Measurements from ENCODE around the gene HUWE1.

Gene HUWE1

DNA sequence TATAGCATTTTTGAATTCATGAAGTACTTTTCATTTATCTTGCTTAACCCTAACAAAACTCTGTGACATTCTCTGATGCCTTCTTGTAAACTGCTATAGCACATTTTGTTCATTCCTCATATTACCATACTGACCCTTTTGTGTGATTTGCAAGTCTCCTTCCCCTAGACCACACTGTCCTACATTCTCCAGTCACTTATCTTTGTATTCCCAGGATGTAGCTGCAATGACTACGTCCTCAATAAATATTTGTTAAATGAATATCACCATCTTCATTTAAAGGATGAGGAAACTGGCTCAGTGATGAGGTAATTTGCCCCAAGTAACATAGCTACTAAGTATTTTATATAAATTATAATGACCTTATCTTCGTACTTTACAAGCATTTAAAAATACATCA is 11.9 kb downstream of the HUWE1 start:
- DNase-seq, result no peak
- no peak for TF ChIP-seq POLR2A (IDR thresholded peaks at IDR 0.05; ENCODE audit: low read length)
- no peak for TF ChIP-seq GATA1 (IDR thresholded peaks at IDR 0.05; ENCODE audit: low read depth, low read length)

- TF ChIP-seq POLR2A (IDR thresholded peaks at IDR 0.05; ENCODE audit: low read length), result no peak
- no peak for TF ChIP-seq GATA1 (IDR thresholded peaks at IDR 0.05; ENCODE audit: low read depth, low read length)
- no peak for DNase-seq
These were observed 17.3 kb downstream of the HUWE1 start for GRCh38 chrX:53669258-53669657.

DNA sequence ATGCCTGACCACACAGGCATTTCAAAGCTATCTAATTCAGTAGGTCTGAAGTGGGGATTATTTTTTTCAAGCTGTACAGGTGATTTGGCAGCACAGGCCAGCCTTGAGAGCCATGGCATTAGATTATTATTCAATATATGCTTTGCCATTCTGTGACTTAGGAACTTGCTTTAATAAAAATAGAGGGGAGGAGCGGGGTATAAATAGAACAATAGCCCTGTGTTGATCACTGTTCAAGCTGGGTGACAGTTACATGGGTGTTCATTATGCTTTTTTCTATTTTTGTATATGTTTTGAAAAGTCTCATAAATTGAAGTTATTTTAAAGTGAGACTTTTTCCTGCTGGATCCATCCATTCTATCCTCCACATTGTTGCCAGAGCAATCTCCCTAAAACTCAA is 20.3 kb downstream of the HUWE1 start:
- no peak for TF ChIP-seq GATA1 (IDR thresholded peaks at IDR 0.05; ENCODE audit: low read depth, low read length)
- no peak for TF ChIP-seq POLR2A (IDR thresholded peaks at IDR 0.05; ENCODE audit: low read length)
- no peak for DNase-seq

- TF ChIP-seq POLR2A (IDR thresholded peaks at IDR 0.05; ENCODE audit: low read length) (no peak), GATA1 (IDR thresholded peaks at IDR 0.05; ENCODE audit: low read depth, low read length) (no peak)
- no peak for DNase-seq
These were observed 26.5 kb downstream of the HUWE1 start for GRCh38 chrX:53660004-53660403.

GRCh38 chrX:53659039-53659438 is 27.5 kb downstream of the HUWE1 start:
- DNase-seq, result no peak
- TF ChIP-seq GATA1 (IDR thresholded peaks at IDR 0.05; ENCODE audit: low read depth, low read length), result no peak
- TF ChIP-seq POLR2A (IDR thresholded peaks at IDR 0.05; ENCODE audit: low read length), result no peak

DNA sequence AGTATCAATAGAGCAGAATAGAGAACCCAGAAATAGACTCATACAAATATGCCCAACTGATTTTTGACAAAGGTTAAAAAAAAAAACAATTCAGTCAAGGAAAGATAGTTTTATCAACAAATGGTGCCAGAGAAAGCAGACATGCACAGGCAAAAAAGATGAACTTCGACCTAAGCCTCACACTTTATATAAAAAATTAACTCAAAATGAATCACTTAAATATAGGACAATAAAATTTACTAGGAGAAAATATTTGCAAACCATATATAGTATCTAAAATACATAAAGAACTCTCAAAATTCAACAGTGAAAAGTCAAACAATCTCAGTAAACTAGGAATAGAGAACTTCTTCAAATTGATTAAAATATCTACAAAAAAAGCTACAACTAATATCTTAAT is 29.7 kb downstream of the HUWE1 start:
- no peak for DNase-seq
- TF ChIP-seq GATA1 (IDR thresholded peaks at IDR 0.05; ENCODE audit: low read depth, low read length) (no peak), POLR2A (IDR thresholded peaks at IDR 0.05; ENCODE audit: low read length) (no peak)

GRCh38 chrX:53654376-53654775 is 32.1 kb downstream of the HUWE1 start:
- DNase-seq, result no peak
- TF ChIP-seq POLR2A (IDR thresholded peaks at IDR 0.05; ENCODE audit: low read length), result no peak
- TF ChIP-seq GATA1 (IDR thresholded peaks at IDR 0.05; ENCODE audit: low read depth, low read length), result no peak

- DNase-seq, result no peak
These were observed 41.8 kb downstream of the HUWE1 start for GRCh38 chrX:53644751-53645150.

GRCh38 chrX:53642337-53642736 is 44.2 kb downstream of the HUWE1 start:
- TF ChIP-seq POLR2A (IDR thresholded peaks at IDR 0.05; ENCODE audit: low read length) (no peak), GATA1 (IDR thresholded peaks at IDR 0.05; ENCODE audit: low read depth, low read length) (no peak)
- DNase-seq, result peak; percentile 0 to 20

More at GRCh38 chrX:53644751-53645150, 41.8 kb downstream of the HUWE1 start:
- TF ChIP-seq POLR2A (IDR thresholded peaks at IDR 0.05; ENCODE audit: low read length) (no peak), GATA1 (IDR thresholded peaks at IDR 0.05; ENCODE audit: low read depth, low read length) (no peak)

- TF ChIP-seq GATA1 (IDR thresholded peaks at IDR 0.05; ENCODE audit: low read depth, low read length) (no peak), POLR2A (IDR thresholded peaks at IDR 0.05; ENCODE audit: low read length) (no peak)
- no peak for DNase-seq
These were observed 47.3 kb downstream of the HUWE1 start for GRCh38 chrX:53639257-53639656.

GRCh38 chrX:53637479-53637878 is 49.0 kb downstream of the HUWE1 start:
- no peak for DNase-seq
- TF ChIP-seq GATA1 (IDR thresholded peaks at IDR 0.05; ENCODE audit: low read depth, low read length), result no peak
- no peak for TF ChIP-seq POLR2A (IDR thresholded peaks at IDR 0.05; ENCODE audit: low read length)

DNA sequence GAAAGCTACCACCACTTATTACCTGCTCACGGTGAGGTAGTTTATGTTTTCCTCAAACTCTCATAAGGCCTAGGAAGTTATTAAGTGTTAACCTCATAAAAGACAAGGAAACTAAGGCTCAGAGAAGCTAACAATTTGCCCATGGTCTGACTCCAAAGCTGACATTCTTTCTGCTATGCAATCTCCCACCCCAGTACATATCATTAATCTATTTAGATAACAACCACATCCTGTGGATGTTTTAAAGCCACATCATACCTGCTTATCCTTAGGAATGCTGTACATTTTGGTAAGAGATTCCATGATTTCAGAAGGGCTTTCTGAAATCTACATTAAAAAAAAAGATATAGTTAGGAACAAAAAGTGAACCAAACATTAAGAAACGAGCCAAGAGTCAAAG is 55.4 kb downstream of the HUWE1 start:
- DNase-seq, result no peak
- TF ChIP-seq POLR2A (IDR thresholded peaks at IDR 0.05; ENCODE audit: low read length), result no peak
- TF ChIP-seq GATA1 (IDR thresholded peaks at IDR 0.05; ENCODE audit: low read depth, low read length), result no peak

DNA sequence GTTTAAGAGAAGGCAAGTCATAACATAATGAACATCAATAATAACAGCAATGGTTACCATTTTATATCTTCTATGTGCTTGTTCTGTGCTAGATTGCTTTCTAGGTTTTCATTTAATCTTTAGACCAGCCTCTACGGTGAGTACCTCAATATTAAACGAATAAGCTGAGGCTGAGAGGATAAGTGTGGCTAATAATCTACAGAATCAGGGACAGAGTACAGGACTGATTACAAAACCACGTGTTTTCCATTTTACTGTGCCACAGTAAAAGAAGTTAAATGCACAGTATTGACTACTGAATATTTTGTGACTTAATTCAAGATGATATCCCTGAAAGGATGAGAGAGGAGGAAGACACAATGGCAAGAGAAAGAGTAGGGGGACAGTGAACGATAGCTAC is 56.3 kb downstream of the HUWE1 start:
- no peak for TF ChIP-seq GATA1 (IDR thresholded peaks at IDR 0.05; ENCODE audit: low read depth, low read length)
- no peak for TF ChIP-seq POLR2A (IDR thresholded peaks at IDR 0.05; ENCODE audit: low read length)

GRCh38 chrX:53622431-53622830 is 64.1 kb downstream of the HUWE1 start:
- TF ChIP-seq POLR2A (IDR thresholded peaks at IDR 0.05; ENCODE audit: low read length) (no peak), GATA1 (IDR thresholded peaks at IDR 0.05; ENCODE audit: low read depth, low read length) (no peak)

More for the DNA sequence above, 56.3 kb downstream of the HUWE1 start:
- no peak for DNase-seq

GRCh38 chrX:53621418-53621986 is 65.0 kb downstream of the HUWE1 start:
- TF ChIP-seq GATA1 (IDR thresholded peaks at IDR 0.05; ENCODE audit: low read depth, low read length) (no peak), POLR2A (IDR thresholded peaks at IDR 0.05; ENCODE audit: low read length) (no peak)
- DNase-seq, result no peak

More at GRCh38 chrX:53622431-53622830, 64.1 kb downstream of the HUWE1 start:
- no peak for DNase-seq

- no peak for DNase-seq
- no peak for TF ChIP-seq GATA1 (IDR thresholded peaks at IDR 0.05; ENCODE audit: low read depth, low read length)
- TF ChIP-seq POLR2A (IDR thresholded peaks at IDR 0.05; ENCODE audit: low read length), result no peak
These were observed 69.6 kb downstream of the HUWE1 start for GRCh38 chrX:53616946-53617345.
